IMR-90 (cell line): Measurements from ENCODE around the gene NGEF.

Experiments
- CTCF ChIP-seq: conservative IDR thresholded peaks from 2 replicates; pipeline ENCODE4 v1.5.1; 2012; ENCODE audit warnings: mild to moderate bottlenecking, low read depth, low read length, improper control_type of control experiment
- FOS ChIP-seq: fragments of 150-350 bp; IDR thresholded peaks from 2 replicates; pipeline ENCODE4 v1.6.1; 2016; ENCODE audit warnings: low read depth, low read length
- MAFK ChIP-seq: IDR thresholded peaks from 2 replicates; pipeline ENCODE4 v1.6.1; 2012; ENCODE audit warnings: low read depth, low read length, improper control_type of control experiment
- MXI1 ChIP-seq: IDR thresholded peaks from 2 replicates; pipeline ENCODE4 v1.6.1; 2012; ENCODE audit warnings: low read depth, mild to moderate bottlenecking, low read length, moderate library complexity, borderline replicate concordance
- POLR2A ChIP-seq: IDR thresholded peaks from 2 replicates; pipeline ENCODE4 v1.6.1; 2012; ENCODE audit warnings: mild to moderate bottlenecking, low read depth, low read length
- RAD21 ChIP-seq: IDR thresholded peaks from 2 replicates; pipeline ENCODE4 v1.6.1; 2012; ENCODE audit warnings: low read length, improper control_type of control experiment
- RCOR1 ChIP-seq: IDR thresholded peaks from 2 replicates; pipeline ENCODE4 v1.6.1; 2012; ENCODE audit warnings: mild to moderate bottlenecking, low read length, improper control_type of control experiment; ENCODE audit not compliant: insufficient replicate concordance
- RFX5 ChIP-seq: IDR thresholded peaks from 2 replicates; pipeline ENCODE4 v1.8.0; 2012; ENCODE audit warnings: low read depth, mild to moderate bottlenecking, low read length, moderate library complexity
- TF ChIP-seq, protein P1 (sequence below): fragments of 150-350 bp; IDR thresholded peaks from 2 replicates; pipeline ENCODE4 v1.6.1; 2017; ENCODE audit warnings: mild to moderate bottlenecking, antibody characterized with exemption, low read length, low read depth

- TF ChIP-seq, protein P1, sequence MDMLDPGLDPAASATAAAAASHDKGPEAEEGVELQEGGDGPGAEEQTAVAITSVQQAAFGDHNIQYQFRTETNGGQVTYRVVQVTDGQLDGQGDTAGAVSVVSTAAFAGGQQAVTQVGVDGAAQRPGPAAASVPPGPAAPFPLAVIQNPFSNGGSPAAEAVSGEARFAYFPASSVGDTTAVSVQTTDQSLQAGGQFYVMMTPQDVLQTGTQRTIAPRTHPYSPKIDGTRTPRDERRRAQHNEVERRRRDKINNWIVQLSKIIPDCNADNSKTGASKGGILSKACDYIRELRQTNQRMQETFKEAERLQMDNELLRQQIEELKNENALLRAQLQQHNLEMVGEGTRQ, result no peak
- no peak for TF ChIP-seq CTCF
- no peak for TF ChIP-seq MAFK
- no peak for TF ChIP-seq POLR2A
- TF ChIP-seq RAD21, result no peak
- no peak for TF ChIP-seq MXI1
- TF ChIP-seq RFX5, result no peak
- TF ChIP-seq RCOR1, result no peak
- no peak for TF ChIP-seq FOS
Observed at GRCh38 chr2:232980683-232981082, 32.4 kb downstream of the NGEF start.
